Bone marrow (tissue), 2 donors: Measurements from ENCODE around the gene SLC8A2.
"Not testable (repeated sequence)": the region's sequence is repeated elsewhere in the genome, so short reads cannot be mapped to it uniquely, and the experiment has no call there.

Experiments
- DNase-seq, 2 donors: peaks; one replicate each; lab custom pipeline; 2025; lab: John Stamatoyannopoulos, UW

The SLC8A2 gene

DNA sequence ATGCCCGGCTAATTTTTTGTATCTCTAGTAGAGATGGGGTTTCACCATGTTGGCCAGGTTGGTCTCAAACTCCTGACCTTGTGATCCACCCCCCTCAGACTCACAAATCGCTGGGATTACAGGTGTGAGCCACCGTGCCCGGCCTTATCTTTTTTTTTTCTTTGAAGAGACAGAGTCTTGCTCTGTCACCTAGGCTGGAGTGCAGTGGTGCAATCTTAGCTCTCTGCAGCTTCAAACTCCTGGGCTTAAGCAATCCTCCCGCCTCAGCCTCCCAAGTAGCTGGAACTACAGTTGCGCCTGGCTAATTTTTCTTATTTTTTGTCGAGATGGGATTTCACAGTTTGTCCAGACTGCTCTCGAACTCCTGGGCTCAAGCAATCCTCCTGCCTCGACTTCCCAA is 60.0 kb downstream of the SLC8A2 start:
- not testable (repeated sequence) for DNase-seq

DNA sequence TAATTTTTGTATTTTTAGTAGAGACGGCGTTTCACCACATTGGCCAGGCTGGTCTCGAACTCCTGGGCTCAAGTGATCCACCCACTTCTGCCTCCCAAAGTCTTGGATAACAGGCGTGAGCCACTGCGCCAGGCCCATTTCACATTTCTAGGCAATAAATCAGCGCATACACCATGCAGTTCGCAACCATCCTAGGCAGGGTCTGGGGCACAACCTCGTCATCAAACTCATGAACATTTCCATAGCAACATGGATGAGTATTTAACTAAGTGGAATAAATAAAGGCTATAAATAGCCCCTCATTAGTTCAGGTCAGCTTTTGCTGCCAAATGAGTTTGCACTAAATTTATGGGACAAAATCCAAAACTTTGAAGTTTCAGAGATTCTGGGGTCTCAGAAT is 60.6 kb downstream of the SLC8A2 start:
- DNase-seq = no peak

DNA sequence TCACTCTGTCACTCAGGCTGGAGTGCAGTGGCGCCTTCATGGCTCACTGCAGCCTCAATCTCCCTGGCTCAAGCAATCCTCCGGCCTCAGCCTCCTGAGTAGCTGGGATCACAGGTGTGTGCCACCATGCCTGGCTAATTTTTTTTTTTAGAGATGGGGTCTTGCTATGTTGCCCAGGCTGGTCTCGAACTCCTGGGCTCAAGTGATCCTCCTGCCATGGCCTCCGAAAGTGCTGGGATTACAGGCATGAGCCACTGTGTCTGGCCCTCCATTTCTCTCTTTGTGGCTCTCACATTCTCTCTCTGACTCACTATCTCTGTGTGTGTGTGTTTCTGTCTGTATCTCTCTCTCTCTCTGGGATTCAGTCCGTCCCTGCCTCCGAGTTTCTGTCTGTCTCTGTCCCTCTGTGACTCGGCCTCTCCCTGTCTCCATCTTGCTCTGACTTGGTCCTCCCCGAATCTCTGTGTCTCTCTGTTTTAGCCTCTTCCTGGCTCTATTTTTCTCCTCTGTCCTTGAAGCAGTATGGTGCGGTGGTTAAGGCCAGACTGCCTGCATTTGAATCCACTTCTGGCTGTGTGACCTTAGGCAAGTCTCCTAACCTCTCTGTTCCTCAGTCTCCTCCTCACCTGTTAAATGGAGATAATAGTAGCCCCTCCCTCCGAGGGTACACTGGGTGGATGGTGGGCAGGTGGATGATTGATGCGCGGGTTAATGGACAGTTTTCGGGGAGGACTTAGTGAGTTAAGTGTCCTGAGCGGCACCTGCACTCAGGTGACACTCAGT is 63.3 kb downstream of the SLC8A2 start:
- DNase-seq = no peak

- no peak for DNase-seq
Measured at GRCh38 chr19:47407417-47407774, 64.3 kb downstream of the SLC8A2 start.

GRCh38 chr19:47406711-47407416 is 64.8 kb downstream of the SLC8A2 start:
- no peak for DNase-seq

DNA sequence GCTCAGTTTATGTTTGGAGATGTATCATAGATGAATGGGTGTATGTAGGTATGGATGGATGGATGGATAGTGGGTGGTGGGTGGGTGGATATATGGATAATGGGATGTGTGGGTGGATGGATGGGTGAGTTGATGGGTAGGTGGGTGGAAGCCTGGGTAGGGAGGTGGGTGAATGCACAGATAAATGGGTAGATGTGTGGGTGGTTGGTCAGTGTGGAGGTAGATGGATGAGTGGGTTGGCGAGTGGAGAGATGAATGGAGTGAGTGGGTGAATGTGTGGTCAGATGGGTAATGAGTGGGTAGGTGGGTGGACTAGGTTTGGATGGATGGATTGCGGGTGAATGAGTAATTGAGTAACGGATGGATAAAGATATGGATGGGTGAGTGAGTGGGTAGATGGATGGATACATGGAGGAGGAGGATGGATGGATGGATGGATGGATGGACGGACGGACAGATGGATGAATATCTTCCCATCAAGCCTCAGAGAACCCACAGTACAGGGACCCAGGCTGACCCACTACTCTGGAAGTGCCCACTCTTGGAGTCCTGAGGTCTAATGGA is 65.8 kb downstream of the SLC8A2 start:
- no peak for DNase-seq

- no peak for DNase-seq
Measured at GRCh38 chr19:47405197-47405550, 66.5 kb downstream of the SLC8A2 start.

DNA sequence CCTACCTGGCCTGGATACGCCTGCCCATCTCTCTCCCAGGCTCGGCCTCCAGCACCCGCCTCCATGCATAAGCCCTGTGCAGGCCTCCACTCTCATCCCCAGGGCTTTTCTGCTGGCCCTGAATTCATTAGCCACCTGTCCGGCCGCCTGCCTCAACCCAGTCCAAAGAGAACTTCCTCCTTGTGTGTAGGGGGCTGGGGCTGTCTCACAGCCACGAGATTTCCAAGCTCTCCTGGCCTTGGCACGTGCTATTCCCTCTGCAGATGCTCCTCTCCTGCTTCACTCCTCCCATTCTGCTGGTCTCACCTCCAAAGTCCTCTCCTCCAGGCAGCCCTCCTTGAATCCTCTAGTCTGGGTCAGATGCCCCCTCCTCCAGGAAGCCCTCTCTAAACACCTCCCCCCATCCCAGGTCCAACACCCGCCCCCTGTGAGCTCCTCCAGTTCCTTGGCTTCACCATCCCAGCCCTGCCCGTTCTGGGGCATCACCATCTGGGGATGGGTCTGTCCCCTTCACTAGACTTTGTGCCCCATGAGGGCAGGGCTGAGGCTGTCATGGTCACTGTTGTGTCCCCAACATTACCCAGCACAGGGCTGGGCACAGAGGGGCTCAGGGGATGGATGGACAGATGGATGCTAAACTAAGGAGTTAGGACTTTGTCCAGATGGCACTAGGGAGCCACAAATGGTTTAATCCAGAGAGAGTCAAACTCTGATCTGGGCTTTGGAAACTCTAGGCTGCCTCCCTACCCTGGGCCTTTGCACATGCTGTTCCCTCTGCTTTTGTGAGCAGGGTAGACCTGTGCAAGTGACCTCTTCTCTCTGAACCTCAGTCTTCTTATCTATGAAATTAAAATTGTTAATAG is 67.1 kb downstream of the SLC8A2 start:
- no peak for DNase-seq

GRCh38 chr19:47402504-47402903 is 69.2 kb downstream of the SLC8A2 start:
- DNase-seq = no peak

GRCh38 chr19:47398707-47399597 is 72.7 kb downstream of the SLC8A2 start:
- no peak for DNase-seq

DNA sequence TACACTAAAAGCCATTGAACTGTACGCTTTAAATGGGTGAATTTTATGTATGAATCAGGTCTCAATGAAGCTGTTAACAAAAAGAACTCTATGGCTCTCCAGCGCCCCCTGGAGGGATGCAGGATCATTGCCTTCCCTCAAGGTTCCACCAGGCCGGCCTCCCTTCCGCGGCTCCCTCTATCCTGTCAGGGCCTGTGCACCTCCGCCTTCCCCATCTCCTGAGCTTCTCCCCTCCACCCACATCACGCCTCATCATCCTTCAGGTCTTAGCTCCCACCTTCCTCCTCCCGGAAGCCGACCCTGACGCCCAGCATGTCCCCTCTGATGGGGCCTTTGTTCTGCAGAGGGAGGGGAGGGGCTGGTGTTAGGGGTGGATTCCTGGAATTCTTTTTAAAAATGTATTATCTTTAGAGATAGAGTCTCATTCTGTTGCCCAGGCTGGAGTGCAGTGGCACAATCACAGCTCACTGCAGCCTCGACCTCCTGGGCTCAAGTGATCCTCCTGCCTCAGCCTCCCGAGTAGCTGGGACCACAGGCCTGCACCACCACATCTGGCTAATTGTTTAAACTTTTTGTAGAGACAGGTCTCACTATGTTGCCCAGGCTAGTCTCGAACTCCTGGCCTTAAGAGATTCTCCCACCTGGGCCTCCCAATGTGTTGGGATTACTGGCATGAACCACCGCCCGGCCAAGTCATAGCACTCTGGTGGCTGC is 80.0 kb downstream of the SLC8A2 start:
- peak; percentile 44 to 71 for DNase-seq

DNA sequence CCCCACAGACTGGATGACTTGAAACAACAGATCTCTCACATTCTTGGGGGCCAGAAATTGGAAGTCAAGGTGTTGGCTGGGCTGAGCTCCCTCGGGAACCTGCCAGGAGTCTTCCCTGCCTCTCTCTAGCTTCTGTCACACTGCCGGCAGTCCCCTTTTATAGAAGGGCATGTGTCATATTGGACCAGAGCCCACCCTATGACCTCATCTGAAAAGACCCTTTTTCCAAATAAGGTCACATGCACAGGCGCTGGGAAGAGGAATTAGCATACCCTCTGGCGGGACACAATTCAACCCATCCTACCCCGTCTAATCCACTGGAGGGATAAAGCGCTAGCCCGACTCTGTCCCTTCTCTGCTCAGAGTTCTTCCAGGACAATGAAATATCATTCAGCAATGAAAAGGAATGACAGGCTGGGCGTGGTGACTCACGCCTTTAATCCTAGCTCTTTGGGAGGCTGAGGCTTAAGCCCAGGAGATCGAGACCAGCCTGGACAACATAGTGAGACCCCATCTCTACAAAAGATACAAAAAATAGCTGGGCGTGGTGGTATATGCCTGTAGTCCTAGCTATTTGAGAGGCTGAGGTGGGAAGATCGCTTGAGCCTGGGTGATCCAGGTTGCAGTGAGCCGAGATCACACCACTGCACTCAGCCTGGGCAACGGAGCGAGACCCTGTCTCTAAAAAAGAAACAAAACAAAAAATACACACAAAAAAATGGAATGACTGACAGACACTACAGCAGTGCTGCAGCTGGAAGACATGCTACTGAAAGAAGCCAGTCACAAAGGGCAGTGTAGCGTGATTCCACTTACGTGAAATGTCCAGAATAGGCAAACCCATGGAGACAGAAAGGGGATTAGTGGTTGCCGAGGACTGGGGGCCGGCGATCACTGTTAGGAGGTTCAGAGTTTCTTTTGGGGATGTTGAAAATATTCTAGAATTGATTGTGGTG is 80.9 kb downstream of the SLC8A2 start:
- no peak for DNase-seq

GRCh38 chr19:47389150-47389556 is 82.5 kb downstream of the SLC8A2 start:
- DNase-seq = peak in 1 of 2 donors; percentile 28

DNA sequence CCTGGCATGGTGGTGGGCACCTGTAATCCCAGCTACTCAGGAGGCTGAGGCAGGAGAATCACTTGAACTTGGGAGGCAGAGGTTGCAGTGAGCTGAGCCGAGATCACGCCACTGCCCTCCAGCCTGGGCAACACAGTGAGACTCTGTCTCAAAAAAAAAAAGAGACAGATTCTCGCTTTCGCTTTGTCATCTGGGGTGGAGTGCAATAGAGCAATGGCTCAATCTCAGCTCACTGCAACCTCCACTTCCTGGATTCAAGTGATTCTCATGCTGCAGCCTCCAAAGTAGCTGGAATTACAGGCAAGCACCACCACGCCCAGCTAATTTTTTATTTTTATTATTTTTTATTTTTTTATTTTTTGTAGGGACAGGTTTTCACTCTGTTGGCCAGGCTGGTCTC is 83.0 kb downstream of the SLC8A2 start:
- DNase-seq = not testable (repeated sequence)

DNA sequence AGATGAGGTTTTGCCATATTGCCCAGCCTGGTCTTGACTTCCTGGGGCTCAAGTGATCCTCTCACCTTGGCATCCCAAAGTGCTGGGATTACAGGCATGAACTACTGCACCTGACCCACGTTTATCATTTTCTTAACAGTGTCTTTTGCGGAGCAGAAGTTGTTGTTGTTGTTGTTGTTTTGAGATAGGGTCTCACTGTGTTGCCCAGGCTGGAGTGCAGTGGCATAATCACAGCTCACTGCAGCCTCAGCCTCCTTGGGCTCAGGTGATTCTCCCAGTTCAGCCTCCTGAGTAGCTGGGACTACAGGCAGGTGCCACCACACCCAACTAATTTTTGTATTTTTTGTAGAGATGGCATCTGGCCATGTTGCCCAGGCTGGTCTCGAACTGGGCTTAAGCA is 84.1 kb downstream of the SLC8A2 start:
- not testable (repeated sequence) for DNase-seq

DNA sequence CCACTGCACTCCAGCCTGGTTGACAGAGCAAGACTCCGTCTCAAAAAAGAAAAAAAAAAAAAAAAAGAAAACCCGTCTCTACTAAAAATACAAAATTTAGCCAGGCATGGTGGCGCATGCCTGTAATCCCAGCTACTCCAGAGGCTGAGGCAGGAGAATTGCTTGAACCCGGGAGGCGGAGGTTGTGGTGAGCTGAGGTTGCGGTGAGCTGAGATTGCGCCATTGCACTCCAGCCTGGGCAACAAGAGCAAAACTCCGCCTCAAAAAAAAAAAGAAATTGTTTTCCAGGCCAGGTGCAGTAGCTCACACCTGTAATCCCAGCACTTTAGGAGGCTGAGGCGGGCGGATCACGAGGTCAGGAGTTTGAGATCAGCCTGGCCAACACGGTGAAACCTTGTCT is 85.1 kb downstream of the SLC8A2 start:
- DNase-seq = not testable (repeated sequence)

DNA sequence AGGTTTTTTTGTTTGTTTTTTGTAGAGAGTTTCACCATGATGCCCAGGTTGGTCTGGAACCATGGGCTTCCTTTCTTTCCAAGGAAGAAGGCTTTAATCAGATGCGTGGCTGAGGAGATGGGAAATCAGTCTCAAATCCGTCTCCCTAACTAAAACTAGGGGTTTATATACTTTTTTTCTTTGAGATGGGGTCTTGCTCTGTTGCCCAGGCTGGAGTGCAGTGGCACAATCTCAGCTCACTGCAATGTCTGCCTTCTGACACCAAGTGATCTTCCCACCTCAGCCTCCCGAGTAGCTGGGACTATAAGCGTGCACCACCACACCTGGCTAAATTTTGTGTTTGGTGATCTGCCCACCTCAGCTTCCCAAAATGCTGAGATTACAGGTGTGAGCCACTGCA is 87.2 kb downstream of the SLC8A2 start:
- not testable (repeated sequence) for DNase-seq

DNA sequence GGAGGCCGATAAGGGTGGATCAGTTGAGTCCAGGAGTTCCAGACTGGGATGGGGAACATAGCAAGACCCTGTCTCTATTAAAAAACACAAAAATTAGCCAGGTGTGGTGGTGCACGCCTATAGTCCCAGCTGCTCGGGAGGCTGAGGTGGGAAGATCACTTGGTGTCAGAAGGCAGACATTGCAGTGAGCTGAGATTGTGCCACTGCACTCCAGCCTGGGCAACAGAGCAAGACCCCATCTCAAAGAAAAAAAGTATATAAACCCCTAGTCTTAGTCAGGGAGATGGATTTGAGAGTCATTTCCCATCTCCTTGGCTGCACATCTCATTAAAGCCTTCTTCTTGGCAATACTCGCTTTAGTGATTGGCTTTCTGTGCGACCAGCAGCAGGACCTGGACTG is 87.8 kb downstream of the SLC8A2 start:
- not testable (repeated sequence) for DNase-seq

- no peak for DNase-seq
Measured at GRCh38 chr19:47381653-47382279, 89.9 kb downstream of the SLC8A2 start.
